ENCODE data around the gene COQ8B. TPM values are rescaled to one million over a fixed set of nuclear protein-coding genes. Genes with fewer than 3 reads are reported as not detected.

The COQ8B gene
- total RNA-seq, 1 experiment from 2014 or later: 62.9 TPM

DNA sequence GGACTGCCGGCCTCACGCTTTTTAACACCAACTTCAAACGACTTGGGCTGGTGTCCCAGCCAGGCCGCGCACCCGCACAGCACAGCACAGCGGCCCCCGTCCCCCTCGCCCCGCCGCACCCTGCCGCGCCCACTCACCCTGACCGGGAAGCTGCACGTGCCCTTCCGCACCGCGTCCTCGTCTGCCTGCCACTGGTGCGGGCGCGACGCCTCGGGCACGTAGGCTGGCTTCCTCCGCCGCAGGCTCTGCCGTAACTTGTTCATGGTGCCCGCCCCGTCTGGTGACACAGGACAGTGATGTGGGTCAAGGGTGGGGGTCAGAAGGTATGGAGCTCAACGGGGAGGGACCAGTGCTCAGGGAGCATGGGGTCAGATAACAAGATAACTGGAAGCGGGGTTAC lies 32.4 kb downstream of the COQ8B start:
- Mint-ChIP-seq H3K9me3 (no peaks in the 10 kb centered on the region), H3K4me3 (no peak overlapping the region), H3K4me1 (no peaks in the 10 kb centered on the region), H3K36me3 (peaks cover 31% of the 10 kb centered on the region), H3K27me3 (ENCODE audit: low read depth) (no peaks in the 10 kb centered on the region), H3K27ac (no peak overlapping the region; the same call in 1 of the 2 replicates)
- CTCF ChIA-PET: interaction anchor here (0.6 to 0.8 kb wide), 2 partner anchors 49 to 216 kb away, joined by 3 to 4 read pairs; no protein-coding TSS in a partner anchor
- ATAC-seq: no peak
- POLR2A ChIA-PET: no interaction called here
- no peak for DNase-seq (ENCODE audit: low spot score)
- TF ChIP-seq, protein P1, sequence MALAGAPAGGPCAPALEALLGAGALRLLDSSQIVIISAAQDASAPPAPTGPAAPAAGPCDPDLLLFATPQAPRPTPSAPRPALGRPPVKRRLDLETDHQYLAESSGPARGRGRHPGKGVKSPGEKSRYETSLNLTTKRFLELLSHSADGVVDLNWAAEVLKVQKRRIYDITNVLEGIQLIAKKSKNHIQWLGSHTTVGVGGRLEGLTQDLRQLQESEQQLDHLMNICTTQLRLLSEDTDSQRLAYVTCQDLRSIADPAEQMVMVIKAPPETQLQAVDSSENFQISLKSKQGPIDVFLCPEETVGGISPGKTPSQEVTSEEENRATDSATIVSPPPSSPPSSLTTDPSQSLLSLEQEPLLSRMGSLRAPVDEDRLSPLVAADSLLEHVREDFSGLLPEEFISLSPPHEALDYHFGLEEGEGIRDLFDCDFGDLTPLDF (CRISPR knock-in tag; IDR thresholded peaks at IDR 0.05): no peak
- TF ChIP-seq, protein P2, sequence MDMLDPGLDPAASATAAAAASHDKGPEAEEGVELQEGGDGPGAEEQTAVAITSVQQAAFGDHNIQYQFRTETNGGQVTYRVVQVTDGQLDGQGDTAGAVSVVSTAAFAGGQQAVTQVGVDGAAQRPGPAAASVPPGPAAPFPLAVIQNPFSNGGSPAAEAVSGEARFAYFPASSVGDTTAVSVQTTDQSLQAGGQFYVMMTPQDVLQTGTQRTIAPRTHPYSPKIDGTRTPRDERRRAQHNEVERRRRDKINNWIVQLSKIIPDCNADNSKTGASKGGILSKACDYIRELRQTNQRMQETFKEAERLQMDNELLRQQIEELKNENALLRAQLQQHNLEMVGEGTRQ (CRISPR knock-in tag; IDR thresholded peaks at IDR 0.05): no peak
- no peak for TF ChIP-seq SMAD4 (CRISPR knock-in tag; IDR thresholded peaks at IDR 0.05)

DNA sequence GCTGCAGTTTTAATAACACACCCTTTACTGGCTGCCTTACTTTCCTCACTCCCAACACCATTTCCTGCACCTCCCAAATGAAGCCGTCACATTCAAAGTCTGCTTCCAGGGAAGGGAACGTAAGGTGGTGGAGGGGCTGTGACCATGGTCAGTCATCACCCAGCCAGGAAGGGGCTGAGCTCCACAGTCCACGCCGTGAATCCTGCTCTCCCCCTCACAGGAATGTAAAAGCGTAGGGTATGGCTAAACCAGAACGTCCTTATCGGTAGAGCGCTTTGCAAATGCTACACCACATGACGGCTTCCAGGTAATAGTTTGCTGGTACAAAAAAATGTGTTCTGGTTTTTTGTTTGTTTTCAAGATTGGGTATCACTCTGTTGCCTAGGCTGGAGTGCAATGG lies 33.2 kb downstream of the COQ8B start:
- Mint-ChIP-seq H3K4me1 (no peaks in the 10 kb centered on the region), H3K9me3 (no peaks in the 10 kb centered on the region), H3K36me3 (peaks cover 35% of the 10 kb centered on the region), H3K27ac (no peak overlapping the region), H3K4me3 (no peak overlapping the region), H3K27me3 (ENCODE audit: low read depth) (no peaks in the 10 kb centered on the region)
- TF ChIP-seq ZNF263 (CRISPR knock-in tag; IDR thresholded peaks at IDR 0.05; ENCODE audit: low read depth): no peak
- no peak for TF ChIP-seq NFYB (CRISPR knock-in tag; conservative IDR thresholded peaks at IDR 0.05; ENCODE audit: low read depth)
- no peak for TF ChIP-seq ESRRA (CRISPR knock-in tag; IDR thresholded peaks at IDR 0.05; ENCODE audit: borderline replicate concordance)
- no peak for TF ChIP-seq ZNF416 (CRISPR knock-in tag; IDR thresholded peaks at IDR 0.05)
- TF ChIP-seq, protein P3, sequence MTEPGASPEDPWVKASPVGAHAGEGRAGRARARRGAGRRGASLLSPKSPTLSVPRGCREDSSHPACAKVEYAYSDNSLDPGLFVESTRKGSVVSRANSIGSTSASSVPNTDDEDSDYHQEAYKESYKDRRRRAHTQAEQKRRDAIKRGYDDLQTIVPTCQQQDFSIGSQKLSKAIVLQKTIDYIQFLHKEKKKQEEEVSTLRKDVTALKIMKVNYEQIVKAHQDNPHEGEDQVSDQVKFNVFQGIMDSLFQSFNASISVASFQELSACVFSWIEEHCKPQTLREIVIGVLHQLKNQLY (CRISPR knock-in tag; IDR thresholded peaks at IDR 0.05): no peak
- TF ChIP-seq, protein P4, sequence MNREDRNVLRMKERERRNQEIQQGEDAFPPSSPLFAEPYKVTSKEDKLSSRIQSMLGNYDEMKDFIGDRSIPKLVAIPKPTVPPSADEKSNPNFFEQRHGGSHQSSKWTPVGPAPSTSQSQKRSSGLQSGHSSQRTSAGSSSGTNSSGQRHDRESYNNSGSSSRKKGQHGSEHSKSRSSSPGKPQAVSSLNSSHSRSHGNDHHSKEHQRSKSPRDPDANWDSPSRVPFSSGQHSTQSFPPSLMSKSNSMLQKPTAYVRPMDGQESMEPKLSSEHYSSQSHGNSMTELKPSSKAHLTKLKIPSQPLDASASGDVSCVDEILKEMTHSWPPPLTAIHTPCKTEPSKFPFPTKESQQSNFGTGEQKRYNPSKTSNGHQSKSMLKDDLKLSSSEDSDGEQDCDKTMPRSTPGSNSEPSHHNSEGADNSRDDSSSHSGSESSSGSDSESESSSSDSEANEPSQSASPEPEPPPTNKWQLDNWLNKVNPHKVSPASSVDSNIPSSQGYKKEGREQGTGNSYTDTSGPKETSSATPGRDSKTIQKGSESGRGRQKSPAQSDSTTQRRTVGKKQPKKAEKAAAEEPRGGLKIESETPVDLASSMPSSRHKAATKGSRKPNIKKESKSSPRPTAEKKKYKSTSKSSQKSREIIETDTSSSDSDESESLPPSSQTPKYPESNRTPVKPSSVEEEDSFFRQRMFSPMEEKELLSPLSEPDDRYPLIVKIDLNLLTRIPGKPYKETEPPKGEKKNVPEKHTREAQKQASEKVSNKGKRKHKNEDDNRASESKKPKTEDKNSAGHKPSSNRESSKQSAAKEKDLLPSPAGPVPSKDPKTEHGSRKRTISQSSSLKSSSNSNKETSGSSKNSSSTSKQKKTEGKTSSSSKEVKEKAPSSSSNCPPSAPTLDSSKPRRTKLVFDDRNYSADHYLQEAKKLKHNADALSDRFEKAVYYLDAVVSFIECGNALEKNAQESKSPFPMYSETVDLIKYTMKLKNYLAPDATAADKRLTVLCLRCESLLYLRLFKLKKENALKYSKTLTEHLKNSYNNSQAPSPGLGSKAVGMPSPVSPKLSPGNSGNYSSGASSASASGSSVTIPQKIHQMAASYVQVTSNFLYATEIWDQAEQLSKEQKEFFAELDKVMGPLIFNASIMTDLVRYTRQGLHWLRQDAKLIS (CRISPR knock-in tag; IDR thresholded peaks at IDR 0.05; ENCODE audit: borderline replicate concordance): no peak
- TF ChIP-seq, protein P5, sequence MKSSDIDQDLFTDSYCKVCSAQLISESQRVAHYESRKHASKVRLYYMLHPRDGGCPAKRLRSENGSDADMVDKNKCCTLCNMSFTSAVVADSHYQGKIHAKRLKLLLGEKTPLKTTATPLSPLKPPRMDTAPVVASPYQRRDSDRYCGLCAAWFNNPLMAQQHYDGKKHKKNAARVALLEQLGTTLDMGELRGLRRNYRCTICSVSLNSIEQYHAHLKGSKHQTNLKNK (CRISPR knock-in tag; IDR thresholded peaks at IDR 0.05): no peak
- TF ChIP-seq ZNF138 (CRISPR knock-in tag; conservative IDR thresholded peaks at IDR 0.05): no peak
- no peak for TF ChIP-seq NR3C1 (CRISPR knock-in tag; conservative IDR thresholded peaks at IDR 0.05; ENCODE audit: low read depth)
- TF ChIP-seq, protein P6, sequence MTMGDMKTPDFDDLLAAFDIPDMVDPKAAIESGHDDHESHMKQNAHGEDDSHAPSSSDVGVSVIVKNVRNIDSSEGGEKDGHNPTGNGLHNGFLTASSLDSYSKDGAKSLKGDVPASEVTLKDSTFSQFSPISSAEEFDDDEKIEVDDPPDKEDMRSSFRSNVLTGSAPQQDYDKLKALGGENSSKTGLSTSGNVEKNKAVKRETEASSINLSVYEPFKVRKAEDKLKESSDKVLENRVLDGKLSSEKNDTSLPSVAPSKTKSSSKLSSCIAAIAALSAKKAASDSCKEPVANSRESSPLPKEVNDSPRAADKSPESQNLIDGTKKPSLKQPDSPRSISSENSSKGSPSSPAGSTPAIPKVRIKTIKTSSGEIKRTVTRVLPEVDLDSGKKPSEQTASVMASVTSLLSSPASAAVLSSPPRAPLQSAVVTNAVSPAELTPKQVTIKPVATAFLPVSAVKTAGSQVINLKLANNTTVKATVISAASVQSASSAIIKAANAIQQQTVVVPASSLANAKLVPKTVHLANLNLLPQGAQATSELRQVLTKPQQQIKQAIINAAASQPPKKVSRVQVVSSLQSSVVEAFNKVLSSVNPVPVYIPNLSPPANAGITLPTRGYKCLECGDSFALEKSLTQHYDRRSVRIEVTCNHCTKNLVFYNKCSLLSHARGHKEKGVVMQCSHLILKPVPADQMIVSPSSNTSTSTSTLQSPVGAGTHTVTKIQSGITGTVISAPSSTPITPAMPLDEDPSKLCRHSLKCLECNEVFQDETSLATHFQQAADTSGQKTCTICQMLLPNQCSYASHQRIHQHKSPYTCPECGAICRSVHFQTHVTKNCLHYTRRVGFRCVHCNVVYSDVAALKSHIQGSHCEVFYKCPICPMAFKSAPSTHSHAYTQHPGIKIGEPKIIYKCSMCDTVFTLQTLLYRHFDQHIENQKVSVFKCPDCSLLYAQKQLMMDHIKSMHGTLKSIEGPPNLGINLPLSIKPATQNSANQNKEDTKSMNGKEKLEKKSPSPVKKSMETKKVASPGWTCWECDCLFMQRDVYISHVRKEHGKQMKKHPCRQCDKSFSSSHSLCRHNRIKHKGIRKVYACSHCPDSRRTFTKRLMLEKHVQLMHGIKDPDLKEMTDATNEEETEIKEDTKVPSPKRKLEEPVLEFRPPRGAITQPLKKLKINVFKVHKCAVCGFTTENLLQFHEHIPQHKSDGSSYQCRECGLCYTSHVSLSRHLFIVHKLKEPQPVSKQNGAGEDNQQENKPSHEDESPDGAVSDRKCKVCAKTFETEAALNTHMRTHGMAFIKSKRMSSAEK (CRISPR knock-in tag; IDR thresholded peaks at IDR 0.05; ENCODE audit: borderline replicate concordance): no peak
- TF ChIP-seq NR1H2 (CRISPR knock-in tag; IDR thresholded peaks at IDR 0.05): no peak
- no peak for TF ChIP-seq TP53 (CRISPR knock-in tag; IDR thresholded peaks at IDR 0.05)
- TF ChIP-seq, protein P7, sequence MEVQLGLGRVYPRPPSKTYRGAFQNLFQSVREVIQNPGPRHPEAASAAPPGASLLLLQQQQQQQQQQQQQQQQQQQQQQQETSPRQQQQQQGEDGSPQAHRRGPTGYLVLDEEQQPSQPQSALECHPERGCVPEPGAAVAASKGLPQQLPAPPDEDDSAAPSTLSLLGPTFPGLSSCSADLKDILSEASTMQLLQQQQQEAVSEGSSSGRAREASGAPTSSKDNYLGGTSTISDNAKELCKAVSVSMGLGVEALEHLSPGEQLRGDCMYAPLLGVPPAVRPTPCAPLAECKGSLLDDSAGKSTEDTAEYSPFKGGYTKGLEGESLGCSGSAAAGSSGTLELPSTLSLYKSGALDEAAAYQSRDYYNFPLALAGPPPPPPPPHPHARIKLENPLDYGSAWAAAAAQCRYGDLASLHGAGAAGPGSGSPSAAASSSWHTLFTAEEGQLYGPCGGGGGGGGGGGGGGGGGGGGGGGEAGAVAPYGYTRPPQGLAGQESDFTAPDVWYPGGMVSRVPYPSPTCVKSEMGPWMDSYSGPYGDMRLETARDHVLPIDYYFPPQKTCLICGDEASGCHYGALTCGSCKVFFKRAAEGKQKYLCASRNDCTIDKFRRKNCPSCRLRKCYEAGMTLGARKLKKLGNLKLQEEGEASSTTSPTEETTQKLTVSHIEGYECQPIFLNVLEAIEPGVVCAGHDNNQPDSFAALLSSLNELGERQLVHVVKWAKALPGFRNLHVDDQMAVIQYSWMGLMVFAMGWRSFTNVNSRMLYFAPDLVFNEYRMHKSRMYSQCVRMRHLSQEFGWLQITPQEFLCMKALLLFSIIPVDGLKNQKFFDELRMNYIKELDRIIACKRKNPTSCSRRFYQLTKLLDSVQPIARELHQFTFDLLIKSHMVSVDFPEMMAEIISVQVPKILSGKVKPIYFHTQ (CRISPR knock-in tag; IDR thresholded peaks at IDR 0.05): no peak
- TF ChIP-seq NR2C2 (CRISPR knock-in tag; IDR thresholded peaks at IDR 0.05): no peak
- no peak for DNase-seq (ENCODE audit: low spot score)
- POLR2A ChIA-PET: no interaction called here
- CTCF ChIA-PET: interaction anchor here (1.0 to 1.7 kb wide), 3 partner anchors 20 to 95 kb away, joined by 3 to 7 read pairs (median 3); partner anchors contain the start of gene RAB4B
- ATAC-seq: no peak

All from WTC11 (cell line).